Keratinocyte (primary cell): ENCODE data around the gene SLC26A2.

Source experiments
- EZH2 ChIP-seq: IDR thresholded peaks from one replicate; pipeline ENCODE4 v1.6.1; 2012; ENCODE audit warnings: inconsistent platforms, mild to moderate bottlenecking, low read length, moderate library complexity
- TF ChIP-seq, protein P1 (sequence below), 3 experiments: IDR thresholded peaks in 1 of 3; conservative IDR thresholded peaks in 1 of 3; optimal IDR thresholded peaks in 1 of 3; 2 replicates in 2 of 3; 3 replicates in 1 of 3; pipeline versions ENCODE3 to v1.5.1; 2011; ENCODE audit warnings: low read length in 3 of 3, mild to moderate bottlenecking in 3 of 3, moderate library complexity in 2 of 3, control low read depth in 1 of 3, inconsistent platforms in 1 of 3; ENCODE audit not compliant: insufficient read depth in 2 of 3; ENCODE audit errors: extremely low read depth in 1 of 3

DNA sequence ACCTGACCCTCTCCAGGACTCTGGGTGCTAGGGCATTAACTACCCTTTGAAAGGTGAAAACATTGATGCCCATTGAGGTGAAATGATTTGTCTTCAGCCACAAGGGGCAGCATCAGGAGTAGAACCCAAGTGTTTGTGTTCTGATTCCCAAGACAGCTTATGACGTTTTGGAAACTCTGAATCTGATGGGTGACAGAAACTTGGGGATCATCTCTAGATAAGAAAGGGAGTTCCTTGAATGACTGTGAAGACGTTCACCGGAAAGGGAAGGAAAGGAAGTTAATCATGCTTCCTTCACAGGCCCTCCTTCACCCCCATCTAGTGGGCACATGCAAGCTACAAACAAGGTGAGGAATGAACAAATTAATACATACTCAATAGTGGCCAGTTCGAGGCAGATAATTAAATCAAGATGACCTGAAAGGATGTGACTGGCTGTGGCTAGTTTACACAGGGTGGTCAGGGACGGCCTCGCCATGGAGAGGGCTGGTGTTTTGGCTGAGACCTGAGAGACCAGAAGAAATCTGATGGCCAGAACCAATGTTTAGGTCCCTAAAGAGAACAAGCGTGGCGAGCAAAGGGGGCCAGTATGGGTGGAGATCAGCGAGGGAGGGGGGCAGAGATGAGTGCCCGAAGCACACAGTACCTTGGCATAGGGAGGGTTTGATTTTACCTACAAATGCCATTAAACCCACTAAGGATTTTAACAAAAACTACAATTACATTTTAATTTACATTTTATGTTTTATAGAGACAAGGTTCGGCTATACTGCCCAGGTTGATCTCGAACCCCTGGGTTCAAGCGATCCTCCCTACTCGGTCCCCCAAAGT, 937 bp upstream of the SLC26A2 start:
- no peak for TF ChIP-seq EZH2
- TF ChIP-seq, protein P1, sequence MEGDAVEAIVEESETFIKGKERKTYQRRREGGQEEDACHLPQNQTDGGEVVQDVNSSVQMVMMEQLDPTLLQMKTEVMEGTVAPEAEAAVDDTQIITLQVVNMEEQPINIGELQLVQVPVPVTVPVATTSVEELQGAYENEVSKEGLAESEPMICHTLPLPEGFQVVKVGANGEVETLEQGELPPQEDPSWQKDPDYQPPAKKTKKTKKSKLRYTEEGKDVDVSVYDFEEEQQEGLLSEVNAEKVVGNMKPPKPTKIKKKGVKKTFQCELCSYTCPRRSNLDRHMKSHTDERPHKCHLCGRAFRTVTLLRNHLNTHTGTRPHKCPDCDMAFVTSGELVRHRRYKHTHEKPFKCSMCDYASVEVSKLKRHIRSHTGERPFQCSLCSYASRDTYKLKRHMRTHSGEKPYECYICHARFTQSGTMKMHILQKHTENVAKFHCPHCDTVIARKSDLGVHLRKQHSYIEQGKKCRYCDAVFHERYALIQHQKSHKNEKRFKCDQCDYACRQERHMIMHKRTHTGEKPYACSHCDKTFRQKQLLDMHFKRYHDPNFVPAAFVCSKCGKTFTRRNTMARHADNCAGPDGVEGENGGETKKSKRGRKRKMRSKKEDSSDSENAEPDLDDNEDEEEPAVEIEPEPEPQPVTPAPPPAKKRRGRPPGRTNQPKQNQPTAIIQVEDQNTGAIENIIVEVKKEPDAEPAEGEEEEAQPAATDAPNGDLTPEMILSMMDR (optimal IDR thresholded peaks at IDR 0.05 in 1 of 3, IDR thresholded peaks at IDR 0.05 in 1 of 3, conservative IDR thresholded peaks at IDR 0.05 in 1 of 3; ENCODE audit: extremely low read depth in 1 of 3, insufficient read depth in 2 of 3, low read length in 3 of 3), result peak; percentile 63 to 78 (median 63)
